Lower lobe of right lung (tissue), 2 donors: ENCODE data around the gene UBE2L5. TPM values are rescaled to one million over a fixed set of nuclear protein-coding genes. Genes with fewer than 3 reads are reported as not detected.

Source experiments
- ATAC-seq, 2 donors: fragments of 200-7000 bp; cut with Tn5 transposase; one replicate each; pipeline ENCODE4 v1.9.1; 2020 to 2022; ENCODE audit warnings: mild to moderate bottlenecking in 2 of 2, moderate library complexity in 2 of 2
- DNase-seq: peaks from one replicate; pipeline ENCODE4 v3.0.0-alpha.2; 2020
- H3K27ac ChIP-seq: fragments of 200-600 bp; one replicate; pipeline ENCODE4 v1.8.0; 2022
- H3K27me3 ChIP-seq: fragments of 200-600 bp; one replicate; pipeline ENCODE4 v1.8.0; 2022; ENCODE audit warnings: low read depth
- H3K36me3 ChIP-seq: fragments of 200-600 bp; one replicate; pipeline ENCODE4 v1.8.0; 2022; ENCODE audit warnings: mild to moderate bottlenecking
- H3K4me1 ChIP-seq: fragments of 200-600 bp; one replicate; pipeline ENCODE4 v1.8.0; 2022
- H3K4me3 ChIP-seq: fragments of 200-600 bp; one replicate; pipeline ENCODE4 v1.8.0; 2022; ENCODE audit warnings: mild to moderate bottlenecking
- H3K9me3 ChIP-seq: fragments of 200-600 bp; one replicate; pipeline ENCODE4 v1.8.0; 2022
- CTCF ChIP-seq: fragments of 200-600 bp; IDR thresholded peaks from one replicate; pipeline ENCODE4 v1.8.0; 2022; ENCODE audit warnings: antibody characterized with exemption, mild to moderate bottlenecking
- intact Hi-C: fragments of 100-400 bp; cut with DNase I; formaldehyde crosslinking; loops from one replicate; pipeline ENCODE4 v1.11.0; 2022
- total RNA-seq: library from RNA; stranded (reverse); fragmentation: NEBNext Ultra II Directional; extraction: Animal tissue kit (Norgen Biotek cat#: 25700); gene quantifications from one replicate; pipeline ENCODE4 v1.2.1, GENCODE V29; 2021
- donor health status: DM: no; HTN: yes; CAD: no; lungs with severe emphysema.

The UBE2L5 gene
- total RNA-seq, 1 donor from 2014 or later = not detected

DNA sequence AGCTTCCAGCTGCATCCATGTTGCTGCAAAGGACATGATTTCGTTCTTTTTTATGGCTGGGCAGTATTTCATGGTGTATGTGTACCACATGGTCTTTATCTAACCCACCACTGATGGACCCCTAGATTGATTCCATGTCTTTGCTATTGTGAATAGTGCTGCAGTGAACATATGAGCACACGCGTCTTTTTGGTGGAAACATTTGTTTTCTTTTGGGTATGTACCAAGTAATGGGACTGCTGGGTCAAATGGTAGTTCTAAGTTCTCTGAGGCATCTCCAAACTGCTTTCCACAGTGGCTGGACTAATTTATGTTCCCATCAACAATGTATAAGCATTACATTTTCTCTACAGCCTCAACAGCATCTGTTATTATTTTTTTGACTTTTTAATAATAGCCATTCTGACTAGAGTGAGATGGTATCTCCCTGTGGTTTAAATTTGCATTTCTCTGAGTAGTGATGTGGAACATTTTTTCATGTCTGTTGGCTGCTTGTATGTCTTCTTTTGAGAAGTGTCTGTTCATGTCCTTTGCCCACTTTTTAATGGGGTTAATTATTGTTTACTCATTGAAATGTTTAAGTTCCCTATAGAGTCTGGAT is 6.8 kb upstream of the UBE2L5 start:
- ATAC-seq = no peak

GRCh38 chr13:30416471-30416870 is 5.8 kb upstream of the UBE2L5 start:
- ATAC-seq (no peak), DNase-seq (no peak)
- Histone ChIP-seq H3K9me3 (no peaks in the 10 kb centered on the region), H3K4me1 (peaks cover 7% of the 10 kb centered on the region), H3K27me3 (no peaks in the 10 kb centered on the region), H3K36me3 (no peaks in the 10 kb centered on the region), H3K27ac (no peak overlapping the region), H3K4me3 (no peak overlapping the region)
- intact Hi-C loops = no loop called here
- no peak for TF ChIP-seq CTCF

More for the DNA sequence above, 6.8 kb upstream of the UBE2L5 start:
- Histone ChIP-seq H3K4me3 (no peak overlapping the region), H3K4me1 (peaks cover 2% of the 10 kb centered on the region), H3K27me3 (no peaks in the 10 kb centered on the region), H3K27ac (no peak overlapping the region), H3K9me3 (no peaks in the 10 kb centered on the region), H3K36me3 (no peaks in the 10 kb centered on the region)
- DNase-seq = no peak
- TF ChIP-seq CTCF = no peak
- intact Hi-C loops = no loop called here

DNA sequence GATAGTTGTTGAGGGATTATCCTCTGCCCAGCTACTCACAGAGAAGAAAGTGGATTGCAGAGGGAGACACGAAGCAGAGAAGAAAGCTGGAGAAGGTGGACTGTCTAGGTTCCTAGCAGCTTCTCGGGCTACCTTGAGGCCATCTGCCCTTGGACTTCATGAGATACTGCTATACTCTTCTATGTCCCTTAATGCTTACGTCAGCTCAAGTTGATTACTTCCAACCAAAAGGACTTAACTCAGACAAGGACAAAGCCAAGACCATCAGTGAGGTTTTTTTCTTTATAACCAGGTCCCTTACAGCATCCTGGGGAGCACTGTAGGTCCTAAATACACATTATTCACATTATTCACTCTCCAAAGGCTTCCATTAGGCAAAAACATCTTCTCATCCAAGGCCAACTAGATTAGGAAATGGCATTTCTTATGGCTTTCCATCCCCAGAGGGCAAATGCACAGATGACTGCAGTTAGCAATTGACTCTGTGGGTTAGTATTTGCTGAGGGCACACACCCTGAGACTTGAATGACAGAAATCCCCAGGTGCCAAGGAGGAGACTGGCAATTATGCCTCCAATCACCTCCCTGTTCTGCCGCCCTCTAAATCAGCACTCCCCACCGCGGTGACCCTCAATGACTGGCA is 4.1 kb upstream of the UBE2L5 start:
- no peaks in the 10 kb centered on the region for H3K36me3 ChIP-seq
- ATAC-seq (no peak), DNase-seq (no peak)
- intact Hi-C loops = no loop called here
- H3K4me1 ChIP-seq = peaks cover 14% of the 10 kb centered on the region
- H3K9me3 ChIP-seq = no peaks in the 10 kb centered on the region
- no peaks in the 10 kb centered on the region for H3K27me3 ChIP-seq
- no peak overlapping the region for H3K27ac ChIP-seq
- no peak for TF ChIP-seq CTCF
- no peak overlapping the region for H3K4me3 ChIP-seq

GRCh38 chr13:30418717-30419459 is 3.4 kb upstream of the UBE2L5 start:
- Histone ChIP-seq H3K36me3 (no peaks in the 10 kb centered on the region), H3K9me3 (no peaks in the 10 kb centered on the region), H3K27ac (no peak overlapping the region), H3K4me3 (no peak overlapping the region), H3K4me1 (peaks cover 14% of the 10 kb centered on the region), H3K27me3 (no peaks in the 10 kb centered on the region)
- ATAC-seq (no peak), DNase-seq (no peak)
- TF ChIP-seq CTCF = no peak
- intact Hi-C loops = no loop called here

DNA sequence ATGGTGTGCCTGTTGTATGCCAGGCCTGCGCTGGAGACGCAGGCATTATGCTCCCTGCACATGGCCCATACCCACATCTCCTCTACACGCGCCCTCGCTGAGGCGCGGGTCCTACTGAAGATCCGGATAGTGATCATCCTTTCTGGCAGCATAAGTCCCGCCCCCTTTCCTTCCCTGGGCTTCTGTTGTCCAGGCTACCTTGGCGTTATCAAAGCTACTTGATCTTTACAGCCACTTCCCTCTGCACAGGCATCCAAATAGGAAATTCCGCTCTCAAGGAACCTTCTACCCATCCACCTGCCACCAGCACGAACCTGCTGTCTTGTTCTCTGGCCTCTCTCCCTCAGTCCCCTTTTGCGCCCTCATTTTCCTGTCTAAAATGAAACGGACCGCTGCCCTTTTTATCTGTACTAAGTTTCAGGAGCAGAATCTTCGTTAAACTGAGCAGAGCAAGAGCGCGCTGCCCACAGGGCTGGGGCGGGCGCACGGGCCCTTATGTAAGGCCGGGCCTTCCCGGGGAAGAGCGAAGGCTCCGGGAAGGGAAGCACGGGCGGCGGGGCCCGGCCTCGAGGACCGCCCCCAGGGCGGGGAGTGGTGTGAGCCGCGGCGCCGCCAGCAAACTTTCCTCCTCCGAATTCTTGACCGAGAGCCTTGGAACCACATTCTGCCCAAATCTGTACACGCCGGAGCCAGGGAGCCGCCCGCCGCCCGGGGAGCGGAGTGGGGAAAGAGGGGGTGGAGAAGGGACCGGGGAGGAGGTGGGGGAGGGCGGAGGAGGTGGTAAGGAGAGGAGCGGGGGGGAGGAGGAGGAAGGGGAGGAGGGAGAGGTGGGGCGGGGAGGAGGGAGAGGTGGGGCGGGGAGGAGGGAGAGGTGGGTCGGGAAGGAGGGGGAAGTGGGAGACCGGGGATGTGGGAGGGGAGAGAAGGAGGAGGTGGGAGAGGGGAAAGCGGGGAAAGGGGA is 920 bp upstream of the UBE2L5 start:
- Histone ChIP-seq H3K9me3 (no peaks in the 10 kb centered on the region), H3K4me3 (peak overlapping the region; percentile 64), H3K27ac (peak overlapping the region; percentile 93), H3K36me3 (no peaks in the 10 kb centered on the region), H3K27me3 (no peaks in the 10 kb centered on the region), H3K4me1 (peaks cover 14% of the 10 kb centered on the region)
- intact Hi-C loops = no loop called here
- ATAC-seq = peak; percentile 93 to 95
- TF ChIP-seq CTCF = no peak
- DNase-seq = peak; percentile 88
